Cardiac fibroblast (primary cell): Measurements from ENCODE around the gene MAN2A2.

Source experiments
- DNase-seq, 2 donors: peaks; one replicate each; pipeline versions ENCODE4 v3.0.0 to v3.0.0-alpha.2; 2010; ENCODE audit warnings: low read depth in 2 of 2
- H3K4me3 ChIP-seq, 2 donors: replicated peaks in 1 of 2; 1 replicate in 1 of 2; 2 replicates in 1 of 2; pipeline ENCODE4 v1.5.1; 2011; ENCODE audit warnings: low read depth in 2 of 2, low read length in 2 of 2, mild to moderate bottlenecking in 2 of 2, moderate library complexity in 1 of 2
- CTCF ChIP-seq: IDR thresholded peaks from one replicate; pipeline ENCODE4 v1.5.1; 2011; ENCODE audit warnings: low read depth, mild to moderate bottlenecking, low read length, inconsistent platforms

Gene MAN2A2

GRCh38 chr15:90866161-90866715 lies 36.9 kb upstream of the MAN2A2 start:
- H3K4me3 ChIP-seq: no peak overlapping the region
- TF ChIP-seq CTCF: no peak
- no peak for DNase-seq

DNA sequence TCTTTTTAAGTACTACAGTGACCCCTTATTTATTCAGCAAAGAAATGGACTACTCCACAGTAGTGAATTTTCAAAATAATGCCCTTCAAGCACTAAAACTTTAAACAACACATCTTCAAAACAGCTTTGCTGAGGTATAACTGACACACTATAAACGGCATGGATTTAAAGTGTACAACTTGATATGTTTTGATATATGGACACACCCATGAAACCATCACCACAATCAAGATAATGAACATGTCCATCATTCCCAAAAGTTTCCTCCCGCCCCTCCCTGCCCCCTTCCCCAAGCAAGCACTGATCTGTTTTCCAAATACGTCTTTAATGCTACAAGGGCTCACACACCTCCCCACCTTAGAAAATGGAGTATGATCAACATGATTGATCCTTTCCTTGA lies 36.3 kb upstream of the MAN2A2 start:
- TF ChIP-seq CTCF: no peak
- H3K4me3 ChIP-seq: no peak overlapping the region
- no peak for DNase-seq

GRCh38 chr15:90868261-90868689 lies 34.8 kb upstream of the MAN2A2 start, which contains the start of gene FURIN:
Gene FURIN, plus strand, starts transcription at chr15:90868588. Its CDS starts 7,153 bp downstream, at chr15:90875741.
- H3K4me3 ChIP-seq: no peak within 1 kb of the TSS

DNA sequence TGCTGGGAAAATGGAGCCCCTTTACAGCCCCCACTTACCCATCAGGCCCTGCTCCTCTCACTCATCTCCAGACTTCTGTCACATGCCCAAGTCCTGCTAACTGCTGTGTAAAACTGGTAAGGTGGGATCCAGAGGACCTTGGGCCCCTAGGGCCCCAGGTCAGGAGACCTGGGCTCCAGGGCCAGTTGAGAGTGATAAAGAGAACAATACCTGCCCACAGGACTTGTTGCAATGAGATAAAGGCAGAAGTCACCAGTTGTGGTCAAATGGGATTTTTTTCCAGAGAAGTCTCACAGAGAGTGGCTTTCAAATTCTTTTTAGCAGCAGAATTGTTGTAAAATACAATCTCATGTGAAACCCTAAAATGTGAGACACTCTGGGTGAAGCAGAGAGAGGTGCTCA lies 34.0 kb upstream of the MAN2A2 start:
- DNase-seq: no peak
- H3K4me3 ChIP-seq: no peak overlapping the region
- no peak for TF ChIP-seq CTCF

More at GRCh38 chr15:90868261-90868689, 34.8 kb upstream of the MAN2A2 start, which contains the start of gene FURIN:
- no peak for DNase-seq
- TF ChIP-seq CTCF: no peak

- peak; percentile 94 to 95 for DNase-seq
- H3K4me3 ChIP-seq: peak overlapping the region in 1 of 2 donors; percentile 67
- TF ChIP-seq CTCF: no peak
These were observed 33.3 kb upstream of the MAN2A2 start for GRCh38 chr15:90869601-90870353.

DNA sequence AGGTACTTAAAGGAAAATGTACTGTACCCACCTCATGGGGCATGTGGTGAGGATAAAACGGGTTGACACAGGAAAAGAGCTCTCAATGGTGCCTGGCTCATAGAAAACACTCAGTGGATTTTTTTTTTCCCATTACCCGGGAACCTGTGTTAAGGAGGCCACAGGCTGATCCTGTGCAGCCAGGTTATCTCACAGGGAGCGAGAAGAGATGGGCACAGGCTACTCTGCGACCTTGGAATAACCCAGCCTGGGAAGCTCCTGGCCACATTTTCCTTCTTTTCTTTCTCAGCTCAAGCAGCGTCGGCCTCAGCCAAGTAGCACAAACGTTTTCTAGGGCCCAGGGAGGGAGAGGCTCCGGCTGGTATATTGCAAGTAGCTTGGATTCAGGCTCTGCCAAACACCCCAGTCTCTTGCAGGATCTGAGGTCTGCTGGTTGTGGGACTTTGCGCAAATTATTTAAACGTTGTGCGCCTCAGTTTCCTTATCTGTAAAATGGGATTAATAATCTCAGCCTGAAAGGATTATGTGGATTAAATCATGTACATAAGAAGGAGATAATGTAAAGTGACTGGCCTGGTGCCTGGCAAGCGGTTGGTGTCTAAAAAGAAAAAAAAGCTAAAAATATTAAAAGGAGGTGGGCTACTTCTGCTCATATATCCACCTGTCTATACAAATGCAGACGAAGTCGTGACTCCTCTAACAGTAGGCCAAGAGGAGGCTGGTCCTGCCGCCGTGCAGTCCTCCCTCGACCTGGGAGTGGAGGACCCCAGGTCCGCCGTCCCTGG lies 32.6 kb upstream of the MAN2A2 start:
- DNase-seq: peak; percentile 36 to 48
- peak overlapping the region; percentile 67 to 71 for H3K4me3 ChIP-seq

More for the DNA sequence above, 32.6 kb upstream of the MAN2A2 start:
- TF ChIP-seq CTCF: no peak
